SKM-1 treated with dmso at 0.1 percent for 144 hours (cell line): ENCODE data around the gene CPVL.

Experiments used
- DNase-seq: peaks from one replicate; lab custom pipeline; 2025; ENCODE audit not compliant: unreplicated experiment; lab: John Stamatoyannopoulos, UW

Gene CPVL

GRCh38 chr7:29156907-29157452, 10.6 kb upstream of the CPVL start:
- DNase-seq: no peak

GRCh38 chr7:29154076-29154475, 7.7 kb upstream of the CPVL start:
- no peak for DNase-seq

- no peak for DNase-seq
Observed at GRCh38 chr7:29150856-29151255, 4.5 kb upstream of the CPVL start.

GRCh38 chr7:29149036-29149435, 2.7 kb upstream of the CPVL start:
- DNase-seq: no peak

- DNase-seq: no peak
Observed at GRCh38 chr7:29147821-29148220, 1.5 kb upstream of the CPVL start.

GRCh38 chr7:29146888-29147609, 712 bp upstream of the CPVL start:
- peak; percentile 12 for DNase-seq

- no peak for DNase-seq
Observed at GRCh38 chr7:29145553-29146056, 732 bp downstream of the CPVL start.

- no peak for DNase-seq
Observed at GRCh38 chr7:29143751-29144150, 2.6 kb downstream of the CPVL start.

- DNase-seq: peak; percentile 70
Observed at GRCh38 chr7:29142021-29142727, 4.2 kb downstream of the CPVL start.

- peak; percentile 83 for DNase-seq
Observed at GRCh38 chr7:29140873-29141468, 5.4 kb downstream of the CPVL start.

GRCh38 chr7:29139796-29140195, 6.5 kb downstream of the CPVL start:
- no peak for DNase-seq

- no peak for DNase-seq
Observed at GRCh38 chr7:29139191-29139590, 7.1 kb downstream of the CPVL start.

GRCh38 chr7:29138588-29138987, 7.7 kb downstream of the CPVL start:
- DNase-seq: no peak

- peak; percentile 83 for DNase-seq
Observed at GRCh38 chr7:29135846-29136245, 10.5 kb downstream of the CPVL start.

GRCh38 chr7:29132980-29133379, 13.4 kb downstream of the CPVL start:
- no peak for DNase-seq

- no peak for DNase-seq
Observed at GRCh38 chr7:29131678-29132077, 14.7 kb downstream of the CPVL start.

- DNase-seq: no peak
Observed at GRCh38 chr7:29130096-29130495, 16.2 kb downstream of the CPVL start.

- no peak for DNase-seq
Observed at GRCh38 chr7:29127527-29127926, 18.8 kb downstream of the CPVL start.

- DNase-seq: no peak
Observed at GRCh38 chr7:29126804-29127203, 19.5 kb downstream of the CPVL start.

GRCh38 chr7:29123626-29124190, 22.6 kb downstream of the CPVL start:
- no peak for DNase-seq

- DNase-seq: no peak
Observed at GRCh38 chr7:29122759-29123158, 23.6 kb downstream of the CPVL start.
